Type B pancreatic cell (in vitro differentiated cells): Measurements from ENCODE around the gene RXRG. TPM values are rescaled to one million over a fixed set of nuclear protein-coding genes. Genes with fewer than 3 reads are reported as not detected.
A peak's percentile ranks its signal among the peaks of the same experiment; 100 is the strongest.

Experiments used
- DNase-seq: peaks from one replicate; pipeline ENCODE4 v3.0.0; 2021; ENCODE audit warnings: mixed read lengths; ENCODE audit not compliant: unreplicated experiment; ENCODE audit errors: extremely low spot score
- H3K27ac Mint-ChIP-seq: 2 replicates; pipeline ENCODE4 v1.8.0; 2021; ENCODE audit warnings: mild to moderate bottlenecking, mixed read lengths
- H3K27me3 Mint-ChIP-seq: 2 replicates; pipeline ENCODE4 v1.8.0; 2021; ENCODE audit warnings: mixed read lengths
- H3K36me3 Mint-ChIP-seq: 2 replicates; pipeline ENCODE4 v1.8.0; 2021; ENCODE audit warnings: mixed read lengths
- H3K4me1 Mint-ChIP-seq: one replicate; pipeline ENCODE4 v1.8.0; 2021; ENCODE audit warnings: mixed read lengths; ENCODE audit not compliant: unreplicated experiment
- H3K4me3 Mint-ChIP-seq: 2 replicates; pipeline ENCODE4 v1.8.0; 2021; ENCODE audit warnings: mild to moderate bottlenecking, mixed read lengths
- H3K9me3 Mint-ChIP-seq: 2 replicates; pipeline ENCODE4 v1.8.0; 2021; ENCODE audit warnings: mixed read lengths
- CTCF ChIP-seq: fragments of 200-600 bp; sonication (generic); conservative IDR thresholded peaks from 2 replicates; pipeline ENCODE4 v1.5.0; 2021; ENCODE audit warnings: antibody characterized with exemption, mild to moderate bottlenecking
- total RNA-seq: library from RNA; stranded (reverse); gene quantifications from 2 replicates; pipeline ENCODE4 v1.2.1, GENCODE V29; 2021; ENCODE audit warnings: low replicate concordance

Gene RXRG
- total RNA-seq, 1 donor from 2014 or later: 5.8 TPM

- DNase-seq: no peak
- no peak for TF ChIP-seq CTCF
- Mint-ChIP-seq H3K27ac (peak overlapping the region; percentile 84), H3K36me3 (peaks cover 3% of the 10 kb centered on the region), H3K4me3 (peak overlapping the region; percentile 80), H3K9me3 (no peaks in the 10 kb centered on the region), H3K4me1 (peaks cover 31% of the 10 kb centered on the region), H3K27me3 (peaks cover 95% of the 10 kb centered on the region)
Observed at GRCh38 chr1:165352442-165353293, 92.3 kb downstream of the RXRG start.

- Mint-ChIP-seq H3K4me1 (peaks cover 31% of the 10 kb centered on the region), H3K27ac (peak overlapping the region; percentile 84), H3K4me3 (peak overlapping the region; percentile 80), H3K9me3 (no peaks in the 10 kb centered on the region), H3K36me3 (peaks cover 3% of the 10 kb centered on the region), H3K27me3 (peaks cover 95% of the 10 kb centered on the region)
- DNase-seq: no peak
- no peak for TF ChIP-seq CTCF
Observed at GRCh38 chr1:165351863-165352441, 93.0 kb downstream of the RXRG start.

Other genes starting within 250 kb of the RXRG start
- 13.5 and 34.4 TPM in 2 replicates for gene LMX1A, start 88.4 kb downstream of the RXRG start, total RNA-seq
- not detected in 2 replicates for gene LRRC52, start 98.9 kb upstream of the RXRG start, total RNA-seq
- 133 and 206 TPM in 2 replicates for gene MGST3, start 186.1 kb upstream of the RXRG start, total RNA-seq